Gastrocnemius medialis (tissue), 4 donors: ENCODE data around the gene NTNG1.

Experiments
- POLR2A ChIP-seq, 2 donors: fragments of 450-650 bp; IDR thresholded peaks; one replicate each; pipeline ENCODE4 v1.6.1; 2017; ENCODE audit warnings: antibody characterized with exemption in 2 of 2, mild to moderate bottlenecking in 2 of 2, moderate library complexity in 2 of 2
- TF ChIP-seq, protein P1 (sequence below), 5 experiments: fragments of 450-650 bp in 3 of 5; fragments of 200-600 bp in 2 of 5; sonication (generic) in 2 of 5; IDR thresholded peaks in 4 of 5; conservative IDR thresholded peaks in 1 of 5; 1 replicate in 4 of 5; 2 replicates in 1 of 5; pipeline ENCODE4 v1.5.1; 2016 to 2019; ENCODE audit warnings: antibody characterized with exemption in 5 of 5, mild to moderate bottlenecking in 3 of 5, moderate library complexity in 3 of 5

GRCh38 chr1:107378426-107378825 lies 237.6 kb downstream of the NTNG1 start:
- no peak for TF ChIP-seq POLR2A (IDR thresholded peaks at IDR 0.05)
- TF ChIP-seq, protein P1, sequence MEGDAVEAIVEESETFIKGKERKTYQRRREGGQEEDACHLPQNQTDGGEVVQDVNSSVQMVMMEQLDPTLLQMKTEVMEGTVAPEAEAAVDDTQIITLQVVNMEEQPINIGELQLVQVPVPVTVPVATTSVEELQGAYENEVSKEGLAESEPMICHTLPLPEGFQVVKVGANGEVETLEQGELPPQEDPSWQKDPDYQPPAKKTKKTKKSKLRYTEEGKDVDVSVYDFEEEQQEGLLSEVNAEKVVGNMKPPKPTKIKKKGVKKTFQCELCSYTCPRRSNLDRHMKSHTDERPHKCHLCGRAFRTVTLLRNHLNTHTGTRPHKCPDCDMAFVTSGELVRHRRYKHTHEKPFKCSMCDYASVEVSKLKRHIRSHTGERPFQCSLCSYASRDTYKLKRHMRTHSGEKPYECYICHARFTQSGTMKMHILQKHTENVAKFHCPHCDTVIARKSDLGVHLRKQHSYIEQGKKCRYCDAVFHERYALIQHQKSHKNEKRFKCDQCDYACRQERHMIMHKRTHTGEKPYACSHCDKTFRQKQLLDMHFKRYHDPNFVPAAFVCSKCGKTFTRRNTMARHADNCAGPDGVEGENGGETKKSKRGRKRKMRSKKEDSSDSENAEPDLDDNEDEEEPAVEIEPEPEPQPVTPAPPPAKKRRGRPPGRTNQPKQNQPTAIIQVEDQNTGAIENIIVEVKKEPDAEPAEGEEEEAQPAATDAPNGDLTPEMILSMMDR (IDR thresholded peaks at IDR 0.05 in 4 of 5, conservative IDR thresholded peaks at IDR 0.05 in 1 of 5): no peak
